Measurements from ENCODE around the gene TIMM50.

DNA sequence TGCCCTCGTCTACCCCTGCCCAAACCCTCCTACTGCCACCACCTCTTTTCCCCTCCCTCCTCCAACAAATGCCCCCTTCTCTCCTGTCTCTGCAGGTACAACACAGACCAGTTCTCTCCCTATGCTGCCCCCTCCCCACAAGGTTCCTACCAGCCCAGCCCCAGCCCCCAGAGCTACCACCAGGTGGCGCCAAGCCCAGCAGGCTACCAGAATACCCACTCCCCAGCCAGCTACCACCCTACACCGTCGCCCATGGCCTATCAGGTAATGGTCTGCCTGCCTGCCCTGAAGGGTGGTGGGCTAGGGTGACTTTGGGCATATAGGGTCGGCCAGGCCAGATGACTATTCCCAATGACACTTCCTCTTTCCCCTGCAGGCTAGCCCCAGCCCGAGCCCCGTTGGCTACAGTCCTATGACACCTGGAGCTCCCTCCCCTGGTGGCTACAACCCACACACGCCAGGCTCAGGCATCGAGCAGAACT lies 6.5 kb upstream of the TIMM50 start:
- TF ChIP-seq MYC (IDR thresholded peaks at IDR 0.05; ENCODE audit: low read depth, low read length) (no peak), POLR2A (IDR thresholded peaks at IDR 0.05; ENCODE audit: extremely low read depth, insufficient read length) (no peak), MAX (IDR thresholded peaks at IDR 0.05; ENCODE audit: low read depth, low read length) (no peak)
- TF ChIP-seq, protein P1, sequence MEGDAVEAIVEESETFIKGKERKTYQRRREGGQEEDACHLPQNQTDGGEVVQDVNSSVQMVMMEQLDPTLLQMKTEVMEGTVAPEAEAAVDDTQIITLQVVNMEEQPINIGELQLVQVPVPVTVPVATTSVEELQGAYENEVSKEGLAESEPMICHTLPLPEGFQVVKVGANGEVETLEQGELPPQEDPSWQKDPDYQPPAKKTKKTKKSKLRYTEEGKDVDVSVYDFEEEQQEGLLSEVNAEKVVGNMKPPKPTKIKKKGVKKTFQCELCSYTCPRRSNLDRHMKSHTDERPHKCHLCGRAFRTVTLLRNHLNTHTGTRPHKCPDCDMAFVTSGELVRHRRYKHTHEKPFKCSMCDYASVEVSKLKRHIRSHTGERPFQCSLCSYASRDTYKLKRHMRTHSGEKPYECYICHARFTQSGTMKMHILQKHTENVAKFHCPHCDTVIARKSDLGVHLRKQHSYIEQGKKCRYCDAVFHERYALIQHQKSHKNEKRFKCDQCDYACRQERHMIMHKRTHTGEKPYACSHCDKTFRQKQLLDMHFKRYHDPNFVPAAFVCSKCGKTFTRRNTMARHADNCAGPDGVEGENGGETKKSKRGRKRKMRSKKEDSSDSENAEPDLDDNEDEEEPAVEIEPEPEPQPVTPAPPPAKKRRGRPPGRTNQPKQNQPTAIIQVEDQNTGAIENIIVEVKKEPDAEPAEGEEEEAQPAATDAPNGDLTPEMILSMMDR (IDR thresholded peaks at IDR 0.05; ENCODE audit: low read depth, low read length): peak; percentile 67
